ENCODE measurements around the gene DMPK. TPM values are rescaled to one million over a fixed set of nuclear protein-coding genes. Genes with fewer than 3 reads are reported as not detected.

The DMPK gene
- polyA plus RNA-seq, 1 donor from 2014 or later, result 34.3 TPM

DNA sequence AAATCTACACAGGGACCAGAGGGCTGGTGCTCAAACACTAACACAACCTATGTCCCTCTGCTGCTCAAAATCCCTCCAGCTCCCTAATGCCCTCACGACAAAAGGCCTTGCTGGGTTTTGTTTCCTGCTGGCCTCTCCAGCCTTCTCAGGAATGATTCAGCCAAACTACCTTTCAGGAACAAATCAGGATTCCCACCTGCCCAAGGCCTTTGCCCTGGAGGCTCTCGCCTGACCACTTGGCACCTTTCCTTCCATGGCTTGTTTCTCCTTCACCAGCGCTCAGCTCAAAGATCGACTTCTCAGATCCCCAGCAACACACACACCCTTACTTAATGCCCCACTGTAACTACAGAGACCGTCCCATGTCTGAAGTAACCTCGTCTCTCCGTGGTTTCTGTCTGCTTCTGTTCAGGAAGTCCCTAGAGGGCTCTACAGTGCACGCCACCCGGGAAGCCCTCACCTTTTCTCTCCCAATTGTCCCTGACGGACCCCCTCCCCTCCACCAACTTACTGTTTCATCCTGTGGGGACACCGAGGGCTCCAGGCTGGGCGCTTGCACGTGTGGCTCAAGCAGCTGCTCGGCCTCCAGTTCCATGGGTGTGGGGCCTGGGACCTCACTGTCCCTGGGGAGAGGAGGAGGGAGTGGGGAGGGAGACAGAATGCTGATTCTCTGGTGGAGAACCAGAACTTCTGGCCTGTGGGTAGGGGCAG is 10.0 kb downstream of the DMPK start:
- Histone ChIP-seq H3K79me2 (replicated peaks; ENCODE audit: insufficient read depth, low read length) (no peaks in the 10 kb centered on the region), H2AFZ (ENCODE audit: low read depth, low read length) (no peak overlapping the region), H3K9me3 (ENCODE audit: low read length) (no peaks in the 10 kb centered on the region), H3K9ac (ENCODE audit: low read length) (no peak overlapping the region), H3K36me3 (ENCODE audit: insufficient read depth, low read length) (no peaks in the 10 kb centered on the region), H3K4me3 (ENCODE audit: low read length) (no peak overlapping the region), H4K20me1 (ENCODE audit: insufficient read depth) (no peaks in the 10 kb centered on the region), H3K27ac (ENCODE audit: low read length) (no peak overlapping the region), H3K9me2 (ENCODE audit: insufficient read depth, low read length) (no peaks in the 10 kb centered on the region), H3K4me2 (ENCODE audit: low read length) (no peak overlapping the region), H3K27me3 (ENCODE audit: insufficient read depth, low read depth, low read length) (peaks cover 16% of the 10 kb centered on the region), H3F3A (ENCODE audit: insufficient read depth, low read length, poor library complexity, severe bottlenecking) (no peaks in the 10 kb centered on the region)
- TF ChIP-seq, protein P1, sequence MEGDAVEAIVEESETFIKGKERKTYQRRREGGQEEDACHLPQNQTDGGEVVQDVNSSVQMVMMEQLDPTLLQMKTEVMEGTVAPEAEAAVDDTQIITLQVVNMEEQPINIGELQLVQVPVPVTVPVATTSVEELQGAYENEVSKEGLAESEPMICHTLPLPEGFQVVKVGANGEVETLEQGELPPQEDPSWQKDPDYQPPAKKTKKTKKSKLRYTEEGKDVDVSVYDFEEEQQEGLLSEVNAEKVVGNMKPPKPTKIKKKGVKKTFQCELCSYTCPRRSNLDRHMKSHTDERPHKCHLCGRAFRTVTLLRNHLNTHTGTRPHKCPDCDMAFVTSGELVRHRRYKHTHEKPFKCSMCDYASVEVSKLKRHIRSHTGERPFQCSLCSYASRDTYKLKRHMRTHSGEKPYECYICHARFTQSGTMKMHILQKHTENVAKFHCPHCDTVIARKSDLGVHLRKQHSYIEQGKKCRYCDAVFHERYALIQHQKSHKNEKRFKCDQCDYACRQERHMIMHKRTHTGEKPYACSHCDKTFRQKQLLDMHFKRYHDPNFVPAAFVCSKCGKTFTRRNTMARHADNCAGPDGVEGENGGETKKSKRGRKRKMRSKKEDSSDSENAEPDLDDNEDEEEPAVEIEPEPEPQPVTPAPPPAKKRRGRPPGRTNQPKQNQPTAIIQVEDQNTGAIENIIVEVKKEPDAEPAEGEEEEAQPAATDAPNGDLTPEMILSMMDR (IDR thresholded peaks at IDR 0.05; ENCODE audit: poor library complexity, severe bottlenecking), result no peak
- TF ChIP-seq SMC3 (conservative IDR thresholded peaks at IDR 0.05; ENCODE audit: poor library complexity) (no peak), MXI1 (conservative IDR thresholded peaks at IDR 0.05; ENCODE audit: poor library complexity, severe bottlenecking) (no peak), TAF1 (IDR thresholded peaks at IDR 0.05; ENCODE audit: low read depth) (no peak), EZH2 (IDR thresholded peaks at IDR 0.05; ENCODE audit: borderline replicate concordance, insufficient read depth, low read length, poor library complexity, severe bottlenecking) (no peak), POLR2AphosphoS5 (IDR thresholded peaks at IDR 0.05) (no peak), EP300 (conservative IDR thresholded peaks at IDR 0.05; ENCODE audit: poor library complexity, severe bottlenecking) (no peak), RAD21 (conservative IDR thresholded peaks at IDR 0.05) (no peak)
- TF ChIP-seq, protein P2, sequence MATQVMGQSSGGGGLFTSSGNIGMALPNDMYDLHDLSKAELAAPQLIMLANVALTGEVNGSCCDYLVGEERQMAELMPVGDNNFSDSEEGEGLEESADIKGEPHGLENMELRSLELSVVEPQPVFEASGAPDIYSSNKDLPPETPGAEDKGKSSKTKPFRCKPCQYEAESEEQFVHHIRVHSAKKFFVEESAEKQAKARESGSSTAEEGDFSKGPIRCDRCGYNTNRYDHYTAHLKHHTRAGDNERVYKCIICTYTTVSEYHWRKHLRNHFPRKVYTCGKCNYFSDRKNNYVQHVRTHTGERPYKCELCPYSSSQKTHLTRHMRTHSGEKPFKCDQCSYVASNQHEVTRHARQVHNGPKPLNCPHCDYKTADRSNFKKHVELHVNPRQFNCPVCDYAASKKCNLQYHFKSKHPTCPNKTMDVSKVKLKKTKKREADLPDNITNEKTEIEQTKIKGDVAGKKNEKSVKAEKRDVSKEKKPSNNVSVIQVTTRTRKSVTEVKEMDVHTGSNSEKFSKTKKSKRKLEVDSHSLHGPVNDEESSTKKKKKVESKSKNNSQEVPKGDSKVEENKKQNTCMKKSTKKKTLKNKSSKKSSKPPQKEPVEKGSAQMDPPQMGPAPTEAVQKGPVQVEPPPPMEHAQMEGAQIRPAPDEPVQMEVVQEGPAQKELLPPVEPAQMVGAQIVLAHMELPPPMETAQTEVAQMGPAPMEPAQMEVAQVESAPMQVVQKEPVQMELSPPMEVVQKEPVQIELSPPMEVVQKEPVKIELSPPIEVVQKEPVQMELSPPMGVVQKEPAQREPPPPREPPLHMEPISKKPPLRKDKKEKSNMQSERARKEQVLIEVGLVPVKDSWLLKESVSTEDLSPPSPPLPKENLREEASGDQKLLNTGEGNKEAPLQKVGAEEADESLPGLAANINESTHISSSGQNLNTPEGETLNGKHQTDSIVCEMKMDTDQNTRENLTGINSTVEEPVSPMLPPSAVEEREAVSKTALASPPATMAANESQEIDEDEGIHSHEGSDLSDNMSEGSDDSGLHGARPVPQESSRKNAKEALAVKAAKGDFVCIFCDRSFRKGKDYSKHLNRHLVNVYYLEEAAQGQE (IDR thresholded peaks at IDR 0.05; ENCODE audit: borderline replicate concordance), result no peak

DNA sequence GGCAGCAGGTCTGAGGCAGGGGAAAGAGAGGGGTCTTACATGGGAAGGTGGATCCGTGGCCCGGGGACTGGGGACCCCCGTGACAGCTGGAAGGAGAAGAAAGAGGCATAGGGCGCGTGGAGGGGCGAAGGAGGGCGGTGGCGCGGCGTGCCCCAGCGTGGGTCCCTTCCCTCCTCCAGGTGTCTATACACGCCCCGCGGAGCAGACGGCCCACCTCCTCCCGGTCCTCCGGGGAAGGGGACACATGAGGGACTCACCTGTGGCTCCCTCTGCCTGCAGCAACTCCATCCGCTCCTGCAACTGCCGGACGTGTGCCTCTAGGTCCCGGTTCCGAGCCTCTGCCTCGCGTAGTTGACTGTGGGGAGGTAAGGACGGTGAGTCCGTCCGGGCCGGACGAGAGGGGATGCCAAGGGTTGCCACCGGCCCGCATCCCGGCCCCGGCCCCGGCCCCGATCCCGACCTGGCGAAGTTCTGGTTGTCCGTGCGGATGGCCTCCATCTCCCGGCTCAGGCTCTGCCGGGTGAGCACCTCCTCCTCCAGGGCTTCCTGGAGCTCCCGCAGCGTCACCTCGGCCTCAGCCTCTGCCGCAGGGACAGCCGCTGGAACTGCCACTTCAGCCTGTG is 10.9 kb downstream of the DMPK start:
- Histone ChIP-seq H2AFZ (ENCODE audit: low read depth, low read length) (no peak overlapping the region), H3K4me2 (ENCODE audit: low read length) (no peak overlapping the region), H3K9me3 (ENCODE audit: low read length) (no peaks in the 10 kb centered on the region), H3K79me2 (replicated peaks; ENCODE audit: insufficient read depth, low read length) (no peaks in the 10 kb centered on the region), H4K20me1 (ENCODE audit: insufficient read depth) (no peaks in the 10 kb centered on the region), H3F3A (ENCODE audit: insufficient read depth, low read length, poor library complexity, severe bottlenecking) (no peaks in the 10 kb centered on the region), H3K36me3 (ENCODE audit: insufficient read depth, low read length) (no peaks in the 10 kb centered on the region), H3K4me3 (ENCODE audit: low read length) (no peak overlapping the region), H3K27me3 (ENCODE audit: insufficient read depth, low read depth, low read length) (peaks cover 22% of the 10 kb centered on the region), H3K9ac (ENCODE audit: low read length) (no peak overlapping the region), H3K27ac (ENCODE audit: low read length) (no peak overlapping the region), H3K9me2 (ENCODE audit: insufficient read depth, low read length) (no peaks in the 10 kb centered on the region)
- no peak for TF ChIP-seq SMC3 (conservative IDR thresholded peaks at IDR 0.05; ENCODE audit: poor library complexity)
- no peak for TF ChIP-seq EP300 (conservative IDR thresholded peaks at IDR 0.05; ENCODE audit: poor library complexity, severe bottlenecking)
- TF ChIP-seq RAD21 (conservative IDR thresholded peaks at IDR 0.05), result no peak
- TF ChIP-seq, protein P1 (IDR thresholded peaks at IDR 0.05; ENCODE audit: poor library complexity, severe bottlenecking), result no peak
- TF ChIP-seq, protein P2 (IDR thresholded peaks at IDR 0.05; ENCODE audit: borderline replicate concordance), result no peak
- TF ChIP-seq MXI1 (conservative IDR thresholded peaks at IDR 0.05; ENCODE audit: poor library complexity, severe bottlenecking), result no peak
- no peak for TF ChIP-seq EZH2 (IDR thresholded peaks at IDR 0.05; ENCODE audit: borderline replicate concordance, insufficient read depth, low read length, poor library complexity, severe bottlenecking)
- no peak for TF ChIP-seq TAF1 (IDR thresholded peaks at IDR 0.05; ENCODE audit: low read depth)
- no peak for TF ChIP-seq POLR2AphosphoS5 (IDR thresholded peaks at IDR 0.05)

All from neural cell (in vitro differentiated cells).